Measurements from ENCODE around the gene MRI1.

MRI1 gene

GRCh38 chr19:13764101-13764807 lies at the start of gene MRI1:
Gene MRI1, plus strand, starts transcription at chr19:13764522. Its CDS starts 67 bp downstream, at chr19:13764589.
- no peaks in the 10 kb centered on the region for H3K27me3 ChIP-seq (ENCODE audit: control insufficient read depth, insufficient read depth, low read length)
- no peaks in the 10 kb centered on the region for H3K9me3 ChIP-seq (ENCODE audit: control insufficient read depth, low read length)
- H3K4me3 ChIP-seq (ENCODE audit: low read length), result peak within 1 kb of the TSS; percentile 66
- H3K9ac ChIP-seq (ENCODE audit: low read length), result peak within 1 kb of the TSS; percentile 70
- peaks cover 12% of the 10 kb centered on the region for H3K4me1 ChIP-seq (ENCODE audit: control insufficient read depth, insufficient read depth, low read length)
- peaks cover 7% of the 10 kb centered on the region for H3K36me3 ChIP-seq (ENCODE audit: control insufficient read depth, insufficient read depth, low read length)

DNA sequence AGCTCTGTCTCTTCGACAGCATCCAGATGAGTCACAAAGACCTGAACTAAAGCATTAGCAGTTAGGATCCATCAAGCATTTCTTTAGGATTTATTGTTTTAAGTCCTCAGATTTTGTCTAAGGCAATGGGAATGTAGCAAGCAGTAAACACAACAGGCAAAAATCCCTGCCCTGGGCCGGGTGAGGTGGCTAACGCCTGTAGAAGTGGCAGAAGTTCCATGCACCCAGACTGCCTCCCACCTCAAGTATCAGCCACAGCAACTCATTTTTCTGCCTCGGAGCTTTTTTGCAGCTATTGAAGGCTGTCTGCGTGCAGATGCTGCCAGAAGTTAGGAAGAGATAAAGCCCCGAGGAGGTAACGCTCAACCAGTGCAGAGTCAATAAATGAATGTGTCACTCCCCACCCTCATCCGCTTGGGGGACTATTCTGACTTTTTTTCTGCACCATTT lies 47.1 kb upstream of the MRI1 start:
- H3K9ac ChIP-seq (ENCODE audit: low read length), result no peak overlapping the region
- no peaks in the 10 kb centered on the region for H3K9me3 ChIP-seq (ENCODE audit: control insufficient read depth, low read length)
- peaks cover 4% of the 10 kb centered on the region for H3K27me3 ChIP-seq (ENCODE audit: control insufficient read depth, insufficient read depth, low read length)
- H3K4me1 ChIP-seq (ENCODE audit: control insufficient read depth, insufficient read depth, low read length), result no peaks in the 10 kb centered on the region
- no peaks in the 10 kb centered on the region for H3K36me3 ChIP-seq (ENCODE audit: control insufficient read depth, insufficient read depth, low read length)
- H3K4me3 ChIP-seq (ENCODE audit: low read length), result no peak overlapping the region

- Histone ChIP-seq H3K9me3 (ENCODE audit: control insufficient read depth, low read length) (no peaks in the 10 kb centered on the region), H3K36me3 (ENCODE audit: control insufficient read depth, insufficient read depth, low read length) (no peaks in the 10 kb centered on the region), H3K4me3 (ENCODE audit: low read length) (no peak overlapping the region), H3K4me1 (ENCODE audit: control insufficient read depth, insufficient read depth, low read length) (no peaks in the 10 kb centered on the region), H3K9ac (ENCODE audit: low read length) (no peak overlapping the region), H3K27me3 (ENCODE audit: control insufficient read depth, insufficient read depth, low read length) (peaks cover 4% of the 10 kb centered on the region)
Observed at GRCh38 chr19:13718733-13719132, 45.6 kb upstream of the MRI1 start.

DNA sequence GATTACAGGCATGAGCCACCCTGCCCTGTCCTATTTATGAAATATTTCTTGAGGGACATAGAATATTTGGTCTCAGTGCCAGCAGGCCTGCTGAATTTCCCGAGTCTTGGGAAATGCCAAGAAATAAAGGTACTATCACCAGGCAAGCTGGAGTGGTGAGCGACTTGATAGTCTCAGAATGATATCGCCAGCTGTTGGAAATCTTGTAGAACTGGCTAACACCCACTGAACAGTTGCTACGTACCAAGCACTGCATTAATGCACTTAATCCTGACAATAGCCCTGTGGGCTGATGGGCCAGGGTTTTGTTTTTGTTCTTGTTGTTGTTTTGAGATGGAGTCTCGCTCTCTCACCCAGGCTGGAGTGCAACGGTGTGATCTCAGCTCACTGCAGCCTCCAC lies 42.2 kb upstream of the MRI1 start:
- no peaks in the 10 kb centered on the region for H3K27me3 ChIP-seq (ENCODE audit: control insufficient read depth, insufficient read depth, low read length)
- no peaks in the 10 kb centered on the region for H3K9me3 ChIP-seq (ENCODE audit: control insufficient read depth, low read length)
- no peaks in the 10 kb centered on the region for H3K4me1 ChIP-seq (ENCODE audit: control insufficient read depth, insufficient read depth, low read length)
- no peak overlapping the region for H3K9ac ChIP-seq (ENCODE audit: low read length)
- no peaks in the 10 kb centered on the region for H3K36me3 ChIP-seq (ENCODE audit: control insufficient read depth, insufficient read depth, low read length)
- H3K4me3 ChIP-seq (ENCODE audit: low read length), result no peak overlapping the region

- no peaks in the 10 kb centered on the region for H3K27me3 ChIP-seq (ENCODE audit: control insufficient read depth, insufficient read depth, low read length)
- no peaks in the 10 kb centered on the region for H3K9me3 ChIP-seq (ENCODE audit: control insufficient read depth, low read length)
- H3K4me1 ChIP-seq (ENCODE audit: control insufficient read depth, insufficient read depth, low read length), result no peaks in the 10 kb centered on the region
- no peak overlapping the region for H3K9ac ChIP-seq (ENCODE audit: low read length)
- H3K36me3 ChIP-seq (ENCODE audit: control insufficient read depth, insufficient read depth, low read length), result no peaks in the 10 kb centered on the region
- H3K4me3 ChIP-seq (ENCODE audit: low read length), result no peak overlapping the region
Observed at GRCh38 chr19:13723206-13723605, 41.1 kb upstream of the MRI1 start.

GRCh38 chr19:13726323-13726722 lies 38.0 kb upstream of the MRI1 start:
- Histone ChIP-seq H3K4me1 (ENCODE audit: control insufficient read depth, insufficient read depth, low read length) (peaks cover 13% of the 10 kb centered on the region), H3K4me3 (ENCODE audit: low read length) (no peak overlapping the region), H3K9me3 (ENCODE audit: control insufficient read depth, low read length) (no peaks in the 10 kb centered on the region), H3K36me3 (ENCODE audit: control insufficient read depth, insufficient read depth, low read length) (no peaks in the 10 kb centered on the region), H3K27me3 (ENCODE audit: control insufficient read depth, insufficient read depth, low read length) (no peaks in the 10 kb centered on the region), H3K9ac (ENCODE audit: low read length) (no peak overlapping the region)

- Histone ChIP-seq H3K9me3 (ENCODE audit: control insufficient read depth, low read length) (no peaks in the 10 kb centered on the region), H3K4me3 (ENCODE audit: low read length) (no peak overlapping the region), H3K36me3 (ENCODE audit: control insufficient read depth, insufficient read depth, low read length) (no peaks in the 10 kb centered on the region), H3K4me1 (ENCODE audit: control insufficient read depth, insufficient read depth, low read length) (peaks cover 20% of the 10 kb centered on the region), H3K27me3 (ENCODE audit: control insufficient read depth, insufficient read depth, low read length) (no peaks in the 10 kb centered on the region), H3K9ac (ENCODE audit: low read length) (no peak overlapping the region)
Observed at GRCh38 chr19:13727798-13728197, 36.5 kb upstream of the MRI1 start.

DNA sequence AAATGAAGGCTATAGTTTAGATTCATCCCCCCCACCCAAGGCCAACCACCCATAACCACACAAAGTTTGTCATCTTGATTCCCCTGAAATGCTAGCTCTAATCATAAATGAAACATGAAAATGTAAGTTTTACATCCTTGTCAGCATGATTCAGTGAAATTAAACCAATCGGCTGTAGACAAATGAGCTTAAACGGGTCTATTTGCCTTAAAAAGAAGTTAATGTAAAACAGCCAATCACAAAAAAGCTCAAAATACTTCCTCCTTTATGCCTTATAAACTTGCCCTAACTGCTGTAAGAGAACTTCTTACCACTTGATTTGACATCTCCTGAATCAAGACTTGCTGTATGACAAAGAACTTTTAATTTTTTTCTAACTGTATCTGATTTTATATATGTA lies 34.5 kb upstream of the MRI1 start:
- Histone ChIP-seq H3K36me3 (ENCODE audit: control insufficient read depth, insufficient read depth, low read length) (no peaks in the 10 kb centered on the region), H3K4me1 (ENCODE audit: control insufficient read depth, insufficient read depth, low read length) (peaks cover 20% of the 10 kb centered on the region), H3K9me3 (ENCODE audit: control insufficient read depth, low read length) (no peaks in the 10 kb centered on the region), H3K9ac (ENCODE audit: low read length) (no peak overlapping the region), H3K27me3 (ENCODE audit: control insufficient read depth, insufficient read depth, low read length) (no peaks in the 10 kb centered on the region), H3K4me3 (ENCODE audit: low read length) (no peak overlapping the region)

DNA sequence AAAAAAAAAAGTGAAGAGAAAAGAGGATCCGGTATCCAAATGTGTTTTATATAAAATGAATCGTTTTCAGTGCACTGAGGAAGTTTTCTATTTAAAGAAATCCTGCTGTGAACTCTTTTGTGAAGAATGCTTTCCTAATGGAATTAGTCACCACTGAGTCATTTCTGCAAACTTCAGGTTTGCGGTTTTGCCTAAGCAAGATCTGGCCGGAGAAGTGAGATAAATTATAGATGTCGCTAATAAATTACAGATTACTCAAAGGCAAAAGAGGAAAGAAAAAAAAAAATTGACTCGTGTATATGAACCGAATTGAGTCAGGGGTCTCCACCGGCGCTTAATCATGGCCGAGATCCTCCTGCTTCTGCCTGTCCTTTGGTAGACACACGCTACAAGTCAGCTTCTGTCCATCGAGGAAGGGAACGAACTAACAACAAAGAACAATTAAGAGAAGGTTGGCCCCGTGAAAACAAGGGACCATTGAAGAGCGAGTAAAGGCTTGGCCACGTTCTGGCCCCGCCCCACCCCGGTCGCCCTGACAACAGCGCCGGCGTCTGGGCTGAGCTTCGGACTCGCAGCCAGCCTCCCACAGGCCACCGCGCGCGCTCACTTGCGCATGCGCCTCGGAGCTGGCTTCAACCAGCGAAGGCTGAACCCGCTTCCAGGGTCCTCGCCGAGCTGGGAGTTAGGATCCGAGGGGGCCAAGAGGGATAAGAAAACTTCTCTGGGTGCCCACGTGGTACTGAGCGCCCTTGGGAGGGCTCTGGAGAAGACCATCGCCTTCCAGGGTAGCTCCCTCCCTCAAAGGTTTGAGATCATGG lies 33.0 kb upstream of the MRI1 start:
- Histone ChIP-seq H3K4me3 (ENCODE audit: low read length) (peak overlapping the region; percentile 89), H3K9ac (ENCODE audit: low read length) (peak overlapping the region; percentile 98), H3K27me3 (ENCODE audit: control insufficient read depth, insufficient read depth, low read length) (no peaks in the 10 kb centered on the region), H3K36me3 (ENCODE audit: control insufficient read depth, insufficient read depth, low read length) (no peaks in the 10 kb centered on the region), H3K9me3 (ENCODE audit: control insufficient read depth, low read length) (no peaks in the 10 kb centered on the region), H3K4me1 (ENCODE audit: control insufficient read depth, insufficient read depth, low read length) (peaks cover 20% of the 10 kb centered on the region)

GRCh38 chr19:13732337-13732736 lies 32.0 kb upstream of the MRI1 start:
- Histone ChIP-seq H3K36me3 (ENCODE audit: control insufficient read depth, insufficient read depth, low read length) (no peaks in the 10 kb centered on the region), H3K4me3 (ENCODE audit: low read length) (peak overlapping the region; percentile 89), H3K27me3 (ENCODE audit: control insufficient read depth, insufficient read depth, low read length) (no peaks in the 10 kb centered on the region), H3K4me1 (ENCODE audit: control insufficient read depth, insufficient read depth, low read length) (peaks cover 20% of the 10 kb centered on the region), H3K9me3 (ENCODE audit: control insufficient read depth, low read length) (no peaks in the 10 kb centered on the region), H3K9ac (ENCODE audit: low read length) (peak overlapping the region; percentile 98)

- Histone ChIP-seq H3K9me3 (ENCODE audit: control insufficient read depth, low read length) (no peaks in the 10 kb centered on the region), H3K36me3 (ENCODE audit: control insufficient read depth, insufficient read depth, low read length) (no peaks in the 10 kb centered on the region), H3K4me1 (ENCODE audit: control insufficient read depth, insufficient read depth, low read length) (peaks cover 20% of the 10 kb centered on the region), H3K4me3 (ENCODE audit: low read length) (no peak overlapping the region), H3K27me3 (ENCODE audit: control insufficient read depth, insufficient read depth, low read length) (no peaks in the 10 kb centered on the region), H3K9ac (ENCODE audit: low read length) (no peak overlapping the region)
Observed at GRCh38 chr19:13734751-13735150, 29.6 kb upstream of the MRI1 start.

- Histone ChIP-seq H3K36me3 (ENCODE audit: control insufficient read depth, insufficient read depth, low read length) (no peaks in the 10 kb centered on the region), H3K4me1 (ENCODE audit: control insufficient read depth, insufficient read depth, low read length) (peaks cover 4% of the 10 kb centered on the region), H3K4me3 (ENCODE audit: low read length) (no peak overlapping the region), H3K27me3 (ENCODE audit: control insufficient read depth, insufficient read depth, low read length) (no peaks in the 10 kb centered on the region), H3K9me3 (ENCODE audit: control insufficient read depth, low read length) (no peaks in the 10 kb centered on the region), H3K9ac (ENCODE audit: low read length) (no peak overlapping the region)
Observed at GRCh38 chr19:13738073-13738472, 26.2 kb upstream of the MRI1 start.
